Lower leg skin (tissue), 3 donors: ENCODE data around the gene NCMAP.

Experiments used
- CTCF ChIP-seq, 3 donors: fragments of 450-650 bp; IDR thresholded peaks; one replicate each; pipeline ENCODE4 v1.5.1; 2016; ENCODE audit warnings: antibody characterized with exemption in 3 of 3, mild to moderate bottlenecking in 3 of 3, moderate library complexity in 2 of 3
- POLR2A ChIP-seq, 2 donors: fragments of 450-650 bp; IDR thresholded peaks; one replicate each; pipeline ENCODE4 v1.6.1; 2016 to 2017; ENCODE audit warnings: antibody characterized with exemption in 2 of 2, mild to moderate bottlenecking in 1 of 2, moderate library complexity in 1 of 2

DNA sequence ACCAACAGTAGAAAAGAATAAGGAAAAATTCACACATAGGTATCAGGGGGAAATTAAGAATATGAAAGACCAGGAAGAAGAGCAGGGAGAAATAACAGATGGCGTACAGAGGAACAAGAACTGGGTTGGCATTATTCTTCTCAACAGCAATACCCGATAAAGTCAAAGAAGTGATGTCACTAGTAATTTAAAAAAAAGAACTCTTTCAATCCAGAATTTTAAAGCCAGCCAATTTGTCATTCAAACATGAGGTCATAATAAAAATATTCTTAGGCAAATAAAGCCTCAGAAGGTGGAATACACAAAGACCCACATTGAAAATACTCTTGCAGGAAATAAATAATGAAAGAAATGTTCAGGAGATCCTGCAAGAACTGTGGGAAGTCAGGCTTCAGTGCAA, 8.8 kb downstream of the NCMAP start:
- TF ChIP-seq CTCF (IDR thresholded peaks at IDR 0.05) (no peak), POLR2A (IDR thresholded peaks at IDR 0.05) (no peak)
